Glutamatergic neuron (in vitro differentiated cells): ENCODE data around the gene CRYBA4. TPM values are rescaled to one million over a fixed set of nuclear protein-coding genes. Genes with fewer than 3 reads are reported as not detected.

Source experiments
- DNase-seq: peaks from one replicate; pipeline ENCODE4 v3.0.0; 2022
- H3K27ac Mint-ChIP-seq: one replicate; pipeline ENCODE4 v1.8.0; 2020; ENCODE audit warnings: mild to moderate bottlenecking, mixed read lengths, inconsistent platforms; ENCODE audit not compliant: unreplicated experiment
- H3K27me3 Mint-ChIP-seq: one replicate; pipeline ENCODE4 v1.8.0; 2020; ENCODE audit warnings: mild to moderate bottlenecking, moderate library complexity, mixed read lengths, inconsistent platforms; ENCODE audit not compliant: unreplicated experiment
- H3K36me3 Mint-ChIP-seq: one replicate; pipeline ENCODE4 v1.8.0; 2020; ENCODE audit warnings: mild to moderate bottlenecking, mixed read lengths, inconsistent platforms; ENCODE audit not compliant: unreplicated experiment
- H3K4me1 Mint-ChIP-seq: one replicate; pipeline ENCODE4 v1.8.0; 2020; ENCODE audit warnings: mild to moderate bottlenecking, low read depth, mixed read lengths, inconsistent platforms; ENCODE audit not compliant: unreplicated experiment
- H3K4me3 Mint-ChIP-seq: one replicate; pipeline ENCODE4 v1.8.0; 2020; ENCODE audit warnings: mild to moderate bottlenecking, mixed read lengths, inconsistent platforms; ENCODE audit not compliant: unreplicated experiment
- H3K9me3 Mint-ChIP-seq: one replicate; pipeline ENCODE4 v1.8.0; 2020; ENCODE audit warnings: mild to moderate bottlenecking, moderate library complexity, mixed read lengths, inconsistent platforms; ENCODE audit not compliant: unreplicated experiment
- CTCF ChIP-seq: fragments of 200-600 bp; sonication (generic); IDR thresholded peaks from one replicate; pipeline ENCODE4 v1.5.0; 2021; ENCODE audit not compliant: partially characterized antibody, unreplicated experiment
- total RNA-seq: library from RNA; stranded (reverse); fragmentation: NEBNext Ultra II Directional; extraction: Animal tissue kit (Norgen Biotek cat#: 25700); gene quantifications from one replicate; pipeline ENCODE4 v1.2.1, GENCODE V29; 2021; ENCODE audit not compliant: unreplicated experiment

Gene CRYBA4
- total RNA-seq, 1 donor from 2014 or later: not detected

GRCh38 chr22:26642465-26643417 lies 21.0 kb downstream of the CRYBA4 start:
- no peak overlapping the region for H3K27ac Mint-ChIP-seq
- peaks cover 11% of the 10 kb centered on the region for H3K27me3 Mint-ChIP-seq
- no peak for DNase-seq
- no peaks in the 10 kb centered on the region for H3K36me3 Mint-ChIP-seq
- H3K4me3 Mint-ChIP-seq: no peak overlapping the region
- peaks cover 34% of the 10 kb centered on the region for H3K4me1 Mint-ChIP-seq
- peaks cover 22% of the 10 kb centered on the region for H3K9me3 Mint-ChIP-seq
- no peak for TF ChIP-seq CTCF

GRCh38 chr22:26643418-26644100 lies 21.8 kb downstream of the CRYBA4 start:
- peaks cover 19% of the 10 kb centered on the region for H3K27me3 Mint-ChIP-seq
- H3K9me3 Mint-ChIP-seq: peaks cover 30% of the 10 kb centered on the region
- no peaks in the 10 kb centered on the region for H3K36me3 Mint-ChIP-seq
- DNase-seq: no peak
- no peak for TF ChIP-seq CTCF
- peaks cover 40% of the 10 kb centered on the region for H3K4me1 Mint-ChIP-seq
- H3K4me3 Mint-ChIP-seq: no peak overlapping the region
- no peak overlapping the region for H3K27ac Mint-ChIP-seq

GRCh38 chr22:26646158-26646557 lies 24.4 kb downstream of the CRYBA4 start:
- DNase-seq: peak; percentile 43
- peaks cover 32% of the 10 kb centered on the region for H3K9me3 Mint-ChIP-seq
- H3K36me3 Mint-ChIP-seq: no peaks in the 10 kb centered on the region
- no peak for TF ChIP-seq CTCF
- H3K4me3 Mint-ChIP-seq: peak overlapping the region; percentile 80
- H3K27me3 Mint-ChIP-seq: peaks cover 23% of the 10 kb centered on the region
- H3K4me1 Mint-ChIP-seq: peaks cover 46% of the 10 kb centered on the region
- peak overlapping the region; percentile 89 for H3K27ac Mint-ChIP-seq

GRCh38 chr22:26648011-26648497 lies 26.3 kb downstream of the CRYBA4 start:
- peak; percentile 95 for DNase-seq
- H3K36me3 Mint-ChIP-seq: no peaks in the 10 kb centered on the region
- H3K9me3 Mint-ChIP-seq: peaks cover 29% of the 10 kb centered on the region
- H3K27me3 Mint-ChIP-seq: peaks cover 21% of the 10 kb centered on the region
- H3K4me3 Mint-ChIP-seq: peak overlapping the region; percentile 67
- TF ChIP-seq CTCF: no peak
- H3K4me1 Mint-ChIP-seq: peaks cover 42% of the 10 kb centered on the region
- H3K27ac Mint-ChIP-seq: peak overlapping the region; percentile 92
